Heart right ventricle (tissue), 16 donors: ENCODE data around the gene IGFL4. TPM values are rescaled to one million over a fixed set of nuclear protein-coding genes. Genes with fewer than 3 reads are reported as not detected.
"Not testable (repeated sequence)": the region's sequence is repeated elsewhere in the genome, so short reads cannot be mapped to it uniquely, and the experiment has no call there.

Experiments used
- ATAC-seq, 8 donors: fragments of 200-7000 bp; cut with Tn5 transposase; one replicate each; pipeline ENCODE4 v1.9.1; 2020; ENCODE audit warnings: mild to moderate bottlenecking in 8 of 8, moderate library complexity in 8 of 8, moderate number of reproducible peaks in 1 of 8
- DNase-seq, 2 donors: peaks; one replicate each; pipeline ENCODE4 v3.0.0-alpha.2; 2020
- H3K27ac ChIP-seq, 10 donors: fragments of 200-600 bp; sonication (generic) in 2 of 10; one replicate each; pipeline versions ENCODE4 v1.5.0 to v1.8.0; 2020 to 2022; ENCODE audit warnings: mild to moderate bottlenecking in 3 of 10
- H3K27me3 ChIP-seq, 7 donors: fragments of 200-600 bp; one replicate each; pipeline ENCODE4 v1.8.0; 2021 to 2022; ENCODE audit warnings: mild to moderate bottlenecking in 2 of 7
- H3K36me3 ChIP-seq, 9 donors: fragments of 200-600 bp; sonication (generic) in 1 of 9; one replicate each; pipeline versions ENCODE4 v1.5.0 to v1.8.0; 2020 to 2022; ENCODE audit warnings: mild to moderate bottlenecking in 2 of 9
- H3K4me1 ChIP-seq, 9 donors: fragments of 200-600 bp; sonication (generic) in 1 of 9; one replicate each; pipeline versions ENCODE4 v1.5.0 to v1.8.0; 2020 to 2022; ENCODE audit warnings: mild to moderate bottlenecking in 4 of 9
- H3K4me3 ChIP-seq, 10 donors: fragments of 200-600 bp; sonication (generic) in 2 of 10; one replicate each; pipeline versions ENCODE4 v1.5.0 to v1.8.0; 2020 to 2022; ENCODE audit warnings: mild to moderate bottlenecking in 7 of 10, moderate library complexity in 2 of 10
- H3K9me3 ChIP-seq, 11 donors: fragments of 200-600 bp in 10 of 11; sonication (generic) in 2 of 11; one replicate each; pipeline versions ENCODE4 v1.5.0 to v1.8.0; 2013 to 2022; ENCODE audit warnings: mild to moderate bottlenecking in 2 of 11, control low read depth in 1 of 11, moderate library complexity in 1 of 11
- CTCF ChIP-seq, 9 donors: fragments of 200-600 bp; sonication (generic) in 2 of 9; IDR thresholded peaks; one replicate each; pipeline versions ENCODE4 v1.5.0 to v1.8.0; 2021 to 2022; ENCODE audit warnings: antibody characterized with exemption in 9 of 9, mild to moderate bottlenecking in 5 of 9, moderate library complexity in 1 of 9
- WGBS, 2 donors: extraction: QIAGEN DNeasy Blood & Tissue Kit; methylation state at CpG; one replicate each; pipeline ENCODE4 v1.1.7; 2013; ENCODE audit warnings: inconsistent platforms in 1 of 2; 5-methylcytosine and 5-hydroxymethylcytosine counted together
- intact Hi-C, 10 donors: fragments of 100-400 bp; cut with DNase I; formaldehyde crosslinking; loops; one replicate each; pipeline versions ENCODE4 v1.11.1 to v1.14.2; 2022
- polyA plus RNA-seq, 2 donors: library from polyadenylated mRNA; stranded (reverse); fragments of 200-250 nt; gene quantifications; one replicate each; pipeline ENCODE4 v1.2.3, GENCODE V29; 2013
- total RNA-seq, 10 donors: library from RNA; stranded (reverse); fragmentation: NEBNext Ultra II Directional in 3 of 10; extraction: Animal tissue kit (Norgen Biotek cat#: 25700) in 3 of 10; gene quantifications; one replicate each; pipeline versions ENCODE4 v1.2.1 to v1.2.4, GENCODE V29; 2021 to 2023
- donor health status: Arrhythmogenic right ventricular cardiomyopathy.
- donor health status: ischemic (EF 13 %, LVEDD 7.1; RV severe dilation, severe dysfunction).
- donor health status: healthy with polysubstance abuse.
- donor health status: DM: no; HTN: yes; CAD: no.
- donor health status: DM: no; HTN: no; CAD: no.
- donor health status: ischemic (EF 25% LVEDD 6.9; RV normal size, moderate dysfunction).
- donor health status: ischemic (EF 25% LVEDD 5.7; RV mildly dilated, moderate dysfunction).
- donor health status: healthy.
- donor health status: DM: yes; HTN: yes; CAD: no.
- donor health status: Ischemic cardiomyopathy.
- donor health status: ischemic (EF 35%, LVEDD 5.7; RV mildly dilated, moderate dysfunction).
- donor health status: nonischemic (EF 11% LVEDD 7.7; RV severe dilation, severe dysfunction).
- donor health status: DM: yes; HTN: yes; CAD: no.
- donor health status: PGD.
- donor health status: ischemic (EF 29% LVEDD 5.4; RV normal size, mild dysfunction).
- donor health status: nonischemic (EF 23%, LVEDD 6.1; RV moderate dilation, normal function).

Gene IGFL4
- total and polyA plus RNA-seq, 12 donors = not detected

- ATAC-seq (no peak), DNase-seq (no peak)
- no peak overlapping the region for H3K4me3 ChIP-seq
- H3K9me3 ChIP-seq = peaks cover 0 to 14% (median 3%) of the 10 kb centered on the region in 11 donors
- H3K36me3 ChIP-seq = no peaks in the 10 kb centered on the region
- peaks cover 18 to 82% (median 73%) of the 10 kb centered on the region in 7 donors for H3K27me3 ChIP-seq
- intact Hi-C loops = loop anchor here in 5 of 10 donors (2.0 to 10.0 kb wide), 5 partner anchors 52 to 185 kb away; no protein-coding TSS in a partner anchor
- H3K4me1 ChIP-seq = peaks cover 0 to 8% (median 4%) of the 10 kb centered on the region in 9 donors
- WGBS, 2 donors = 85 to 87% methylated on average over 7 of the region's 7 CpGs
- no peak for TF ChIP-seq CTCF (IDR thresholded peaks at IDR 0.05)
- H3K27ac ChIP-seq = no peak overlapping the region
Observed at GRCh38 chr19:46079576-46079975, 38.8 kb upstream of the IGFL4 start.

- peaks cover 20 to 91% (median 76%) of the 10 kb centered on the region in 7 donors for H3K27me3 ChIP-seq
- not testable (repeated sequence) for ATAC-seq, H3K9me3 ChIP-seq, H3K27ac ChIP-seq, H3K4me1 ChIP-seq, H3K36me3 ChIP-seq, H3K4me3 ChIP-seq, DNase-seq
- WGBS, 2 donors = 18 to 25% methylated on average over 36 to 43 of the region's 71 CpGs
- intact Hi-C loops = loop anchor here in 5 of 10 donors (2.0 to 10.0 kb wide), 5 partner anchors 51 to 186 kb away; no protein-coding TSS in a partner anchor
- peak in 8 of 9 donors; percentile 15 to 46 (median 32) for TF ChIP-seq CTCF (IDR thresholded peaks at IDR 0.05)
Observed at GRCh38 chr19:46078573-46079332, 38.0 kb upstream of the IGFL4 start.

- peaks cover 20 to 94% (median 84%) of the 10 kb centered on the region in 7 donors for H3K27me3 ChIP-seq
- H3K36me3 ChIP-seq = no peaks in the 10 kb centered on the region
- H3K27ac ChIP-seq = no peak overlapping the region
- no peak overlapping the region for H3K4me3 ChIP-seq
- no peak for TF ChIP-seq CTCF (IDR thresholded peaks at IDR 0.05)
- no peak for ATAC-seq
- peaks cover 0 to 5% (median 3%) of the 10 kb centered on the region in 11 donors for H3K9me3 ChIP-seq
- H3K4me1 ChIP-seq = peaks cover 0 to 8% (median 4%) of the 10 kb centered on the region in 9 donors
- WGBS, 2 donors = 17 to 21% methylated on average over 6 of the region's 6 CpGs
- no peak for DNase-seq
- intact Hi-C loops = loop anchor here in 5 of 10 donors (2.0 to 10.0 kb wide), 5 partner anchors 50 to 187 kb away; no protein-coding TSS in a partner anchor
Observed at GRCh38 chr19:46077815-46078167, 37.0 kb upstream of the IGFL4 start.

GRCh38 chr19:46076951-46077814 lies 36.4 kb upstream of the IGFL4 start:
- no peak overlapping the region for H3K27ac ChIP-seq
- peak overlapping the region in 1 of 10 donors; percentile 7 for H3K4me3 ChIP-seq
- intact Hi-C loops = loop anchor here in 4 of 10 donors (5.0 to 10.0 kb wide), 4 partner anchors 50 to 118 kb away; no protein-coding TSS in a partner anchor
- TF ChIP-seq CTCF (IDR thresholded peaks at IDR 0.05) = peak in 8 of 9 donors; percentile 8 to 72 (median 62)
- H3K4me1 ChIP-seq = peaks cover 0 to 8% (median 4%) of the 10 kb centered on the region in 9 donors
- WGBS, 2 donors = 2% methylated on average over 50 of the region's 50 CpGs
- no peaks in the 10 kb centered on the region for H3K36me3 ChIP-seq
- H3K27me3 ChIP-seq = peaks cover 20 to 94% (median 86%) of the 10 kb centered on the region in 7 donors
- peaks cover 0 to 5% (median 3%) of the 10 kb centered on the region in 11 donors for H3K9me3 ChIP-seq
- ATAC-seq (peak in 7 of 8 donors; percentile 47 to 70 (median 53)), DNase-seq (no peak)
